Measurements from ENCODE around the gene UBXN10. TPM values are rescaled to one million over a fixed set of nuclear protein-coding genes. Genes with fewer than 3 reads are reported as not detected.
"Not testable (repeated sequence)": the region's sequence is repeated elsewhere in the genome, so short reads cannot be mapped to it uniquely, and the experiment has no call there.

Gene UBXN10
- total RNA-seq, 4 donors from 2014 or later = 12.2 to 27.9 (median 14.4) TPM

- TF ChIP-seq CTCF (IDR thresholded peaks at IDR 0.05) = no peak
- TF ChIP-seq EP300 (IDR thresholded peaks at IDR 0.05) = no peak
- no peak for TF ChIP-seq POLR2A (IDR thresholded peaks at IDR 0.05; ENCODE audit: low read depth)
- no peak for TF ChIP-seq POLR2AphosphoS5 (IDR thresholded peaks at IDR 0.05)
- DNase-seq (ENCODE audit: extremely low spot score) = no peak
- WGBS = 76% methylated on average over 3 of the region's 3 CpGs
- peaks cover 0 to 79% (median 5%) of the 10 kb centered on the region in 4 donors for H3K27me3 ChIP-seq
- no peak overlapping the region for H3K4me3 ChIP-seq
- H3K27ac ChIP-seq (replicated peaks in 1 of 4) = no peak overlapping the region
- no peaks in the 10 kb centered on the region for H3K36me3 ChIP-seq
- no peaks in the 10 kb centered on the region for H3K9me3 ChIP-seq
- no peaks in the 10 kb centered on the region for H3K4me1 ChIP-seq
- intact Hi-C loops (cut with DNase I) = no loop called here
Observed at GRCh38 chr1:20224546-20224945, 38.6 kb downstream of the UBXN10 start.

GRCh38 chr1:20227704-20228103 is 41.8 kb downstream of the UBXN10 start:
- Histone ChIP-seq H3K27me3 (peaks cover 0 to 78% (median 9%) of the 10 kb centered on the region in 4 donors), H3K9me3 (no peaks in the 10 kb centered on the region), H3K4me1 (no peaks in the 10 kb centered on the region), H3K4me3 (no peak overlapping the region), H3K27ac (replicated peaks in 1 of 4) (no peak overlapping the region), H3K36me3 (no peaks in the 10 kb centered on the region)
- WGBS = 66% methylated on average over 4 of the region's 4 CpGs
- intact Hi-C loops (cut with DNase I) = no loop called here
- TF ChIP-seq CTCF (IDR thresholded peaks at IDR 0.05) (no peak), POLR2AphosphoS5 (IDR thresholded peaks at IDR 0.05) (no peak), EP300 (IDR thresholded peaks at IDR 0.05) (no peak), POLR2A (IDR thresholded peaks at IDR 0.05; ENCODE audit: low read depth) (no peak)
- no peak for DNase-seq (ENCODE audit: extremely low spot score)

GRCh38 chr1:20228314-20228825 is 42.5 kb downstream of the UBXN10 start:
- intact Hi-C loops (cut with DNase I) = no loop called here
- TF ChIP-seq CTCF (IDR thresholded peaks at IDR 0.05) (no peak), POLR2A (IDR thresholded peaks at IDR 0.05; ENCODE audit: low read depth) (no peak), EP300 (IDR thresholded peaks at IDR 0.05) (no peak), POLR2AphosphoS5 (IDR thresholded peaks at IDR 0.05) (no peak)
- H3K4me1 ChIP-seq = no peaks in the 10 kb centered on the region

GRCh38 chr1:20229171-20229570 is 43.3 kb downstream of the UBXN10 start:
- no peaks in the 10 kb centered on the region for H3K4me1 ChIP-seq
- no peak for TF ChIP-seq CTCF (IDR thresholded peaks at IDR 0.05)
- TF ChIP-seq POLR2A (IDR thresholded peaks at IDR 0.05; ENCODE audit: low read depth) = no peak
- TF ChIP-seq POLR2AphosphoS5 (IDR thresholded peaks at IDR 0.05) = no peak
- peaks cover 0 to 78% (median 8%) of the 10 kb centered on the region in 4 donors for H3K27me3 ChIP-seq
- no peak overlapping the region for H3K4me3 ChIP-seq
- H3K9me3 ChIP-seq = no peaks in the 10 kb centered on the region
- DNase-seq (ENCODE audit: extremely low spot score) = no peak
- no peaks in the 10 kb centered on the region for H3K36me3 ChIP-seq
- WGBS = 72% methylated on average over 2 of the region's 2 CpGs
- intact Hi-C loops (cut with DNase I) = no loop called here
- H3K27ac ChIP-seq (replicated peaks in 1 of 4) = no peak overlapping the region

More at GRCh38 chr1:20228314-20228825, 42.5 kb downstream of the UBXN10 start:
- DNase-seq (ENCODE audit: extremely low spot score) = no peak
- H3K4me3 ChIP-seq = no peak overlapping the region
- no peak overlapping the region for H3K27ac ChIP-seq (replicated peaks in 1 of 4)
- WGBS = 76% methylated on average over 11 of the region's 11 CpGs
- H3K9me3 ChIP-seq = no peaks in the 10 kb centered on the region
- H3K27me3 ChIP-seq = peaks cover 0 to 78% (median 9%) of the 10 kb centered on the region in 4 donors
- H3K36me3 ChIP-seq = no peaks in the 10 kb centered on the region

GRCh38 chr1:20232564-20232963 is 46.7 kb downstream of the UBXN10 start:
- WGBS = 32% methylated on average over 7 of the region's 7 CpGs
- H3K4me3 ChIP-seq; H3K36me3 ChIP-seq; DNase-seq (ENCODE audit: extremely low spot score); intact Hi-C loops (cut with DNase I); H3K4me1 ChIP-seq; H3K9me3 ChIP-seq; H3K27ac ChIP-seq (replicated peaks in 1 of 4): not testable (repeated sequence)
- peaks cover 0 to 72% (median 8%) of the 10 kb centered on the region in 4 donors for H3K27me3 ChIP-seq

All from esophagus muscularis mucosa (tissue), 4 donors.